Activated naive CD4-positive, alpha-beta T cell treated with anti-CD3 and anti-CD28 coated beads, Interleukin-2, amount 10 ng/mL, durations not matched to agents 7 days and 5 days (primary cell): ENCODE results near the gene SMIM10L2A.

Experiments used
- CTCF ChIA-PET: fragments of 350-600 bp; sonication (Branson Sonifier 250); formaldehyde crosslinking; loops from one replicate; lab custom pipeline; 2021; ENCODE audit warnings: antibody characterized with exemption; lab: Charles Lee
- DNase-seq: peaks from one replicate; pipeline ENCODE4 v3.0.0-alpha.2; 2020
- H3K27ac Mint-ChIP-seq: one replicate; pipeline ENCODE4 v1.8.0; 2021; ENCODE audit warnings: mild to moderate bottlenecking, moderate library complexity, mixed read lengths
- H3K27me3 Mint-ChIP-seq: one replicate; pipeline ENCODE4 v1.8.0; 2021; ENCODE audit warnings: mild to moderate bottlenecking, mixed read lengths
- H3K36me3 Mint-ChIP-seq: one replicate; pipeline ENCODE4 v1.8.0; 2021; ENCODE audit warnings: mixed read lengths
- H3K4me1 Mint-ChIP-seq: one replicate; pipeline ENCODE4 v1.8.0; 2021; ENCODE audit warnings: mixed read lengths
- H3K4me3 Mint-ChIP-seq: one replicate; pipeline ENCODE4 v1.8.0; 2021; ENCODE audit warnings: mild to moderate bottlenecking, moderate library complexity, mixed read lengths
- H3K9me3 Mint-ChIP-seq: one replicate; pipeline ENCODE4 v1.8.0; 2021; ENCODE audit warnings: mixed read lengths

The SMIM10L2A gene

DNA sequence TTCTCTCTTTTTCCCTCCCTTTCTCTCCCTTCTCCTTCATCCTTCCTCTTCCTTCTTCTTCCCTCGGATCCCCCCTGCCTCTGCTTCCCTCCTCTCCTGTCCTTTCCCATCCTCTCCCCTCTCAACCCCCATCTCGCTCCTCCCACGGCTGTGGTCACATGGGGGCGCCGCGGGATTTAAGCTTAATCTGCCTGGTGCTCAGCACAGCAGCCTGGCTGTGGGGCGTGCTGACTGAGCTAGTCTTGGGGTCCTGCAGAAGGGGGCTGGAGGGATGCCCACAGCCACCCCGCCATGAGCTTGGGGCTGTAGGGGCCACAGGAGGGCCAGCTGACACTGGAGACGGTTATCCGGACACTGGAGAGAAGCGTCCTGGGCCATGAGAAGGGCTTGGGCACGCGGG is 10.7 kb downstream of the SMIM10L2A start:
- no peak for DNase-seq
- CTCF ChIA-PET = no interaction called here
- H3K9me3 Mint-ChIP-seq = peaks cover 13% of the 10 kb centered on the region
- H3K4me1 Mint-ChIP-seq = peaks cover 6% of the 10 kb centered on the region
- peaks cover 15% of the 10 kb centered on the region for H3K27me3 Mint-ChIP-seq
- H3K36me3 Mint-ChIP-seq = peaks cover 5% of the 10 kb centered on the region
- no peak overlapping the region for H3K4me3 Mint-ChIP-seq
- no peak overlapping the region for H3K27ac Mint-ChIP-seq

DNA sequence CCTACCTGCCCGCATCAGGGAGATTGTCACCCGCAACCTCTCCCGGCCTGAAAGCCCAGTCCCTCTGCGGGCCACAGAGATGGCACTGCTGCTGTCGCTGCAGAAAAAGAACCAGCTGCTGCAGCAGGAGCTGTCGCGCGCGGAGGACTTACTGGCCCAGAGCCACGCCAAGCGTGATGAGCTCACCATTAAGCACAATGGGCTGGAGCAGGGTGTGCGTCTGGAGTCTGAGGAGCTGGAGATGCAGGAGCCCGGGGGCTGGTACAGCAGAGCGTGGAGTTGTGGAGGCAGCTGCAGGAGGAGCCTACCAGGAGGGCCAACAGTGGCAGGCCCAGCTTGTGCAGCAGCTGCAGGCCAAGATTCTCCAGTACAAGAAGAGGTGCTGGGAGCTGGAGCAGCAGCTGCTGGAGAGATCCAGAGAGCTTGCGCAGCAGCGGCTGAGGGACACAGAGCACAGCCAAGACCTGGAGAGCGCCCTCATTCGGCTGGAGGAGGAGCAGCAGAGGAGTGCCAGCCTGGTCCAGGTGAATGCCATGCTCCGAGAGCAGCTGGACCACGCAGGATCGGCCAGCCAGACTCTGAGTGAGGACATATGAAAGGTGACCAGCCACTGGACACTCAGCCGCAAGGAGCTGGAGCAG is 11.3 kb downstream of the SMIM10L2A start:
- no peak for DNase-seq
- Mint-ChIP-seq H3K27me3 (peaks cover 18% of the 10 kb centered on the region), H3K4me1 (peaks cover 6% of the 10 kb centered on the region), H3K36me3 (peaks cover 5% of the 10 kb centered on the region), H3K9me3 (peaks cover 13% of the 10 kb centered on the region), H3K27ac (no peak overlapping the region), H3K4me3 (no peak overlapping the region)
- CTCF ChIA-PET = no interaction called here

DNA sequence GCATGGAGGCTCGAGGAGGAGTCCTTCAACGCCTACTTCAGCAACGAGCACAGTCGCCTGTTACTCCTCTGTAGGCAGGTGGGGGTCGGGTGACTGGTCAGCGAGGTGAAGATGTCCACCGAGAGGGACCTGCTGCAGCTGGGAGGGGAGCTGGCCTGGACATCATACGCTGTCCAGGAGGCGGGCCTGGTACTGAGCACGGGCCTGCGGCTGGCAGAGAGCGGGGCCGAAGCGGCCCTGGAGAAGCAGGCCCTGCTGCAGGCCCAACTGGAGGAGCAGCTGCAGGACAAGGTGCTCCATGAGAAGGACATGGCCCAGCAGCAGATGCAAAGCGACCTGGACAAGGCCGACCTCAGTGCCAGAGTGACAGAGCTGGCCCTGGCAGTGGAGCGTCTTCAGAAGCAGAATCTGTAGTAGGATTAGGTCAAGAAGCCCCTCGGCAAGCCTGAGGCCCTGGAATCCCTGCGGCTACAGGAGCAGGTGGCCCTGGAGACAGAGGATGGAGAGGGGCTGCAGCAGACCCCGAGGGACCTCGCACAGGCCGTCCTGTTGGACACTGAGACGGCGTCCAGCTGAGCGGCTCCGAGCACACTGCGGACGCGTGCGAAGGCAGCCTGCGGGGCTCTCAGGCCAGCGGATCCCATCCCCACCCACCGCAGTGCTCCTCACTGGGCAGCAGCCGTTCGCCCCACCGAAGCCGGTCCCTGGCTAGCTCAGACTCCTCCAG is 11.9 kb downstream of the SMIM10L2A start:
- no peak for DNase-seq
- peaks cover 6% of the 10 kb centered on the region for H3K4me1 Mint-ChIP-seq
- CTCF ChIA-PET = no interaction called here
- peaks cover 16% of the 10 kb centered on the region for H3K27me3 Mint-ChIP-seq
- no peak overlapping the region for H3K4me3 Mint-ChIP-seq
- H3K9me3 Mint-ChIP-seq = peaks cover 13% of the 10 kb centered on the region
- peaks cover 5% of the 10 kb centered on the region for H3K36me3 Mint-ChIP-seq
- H3K27ac Mint-ChIP-seq = no peak overlapping the region

DNA sequence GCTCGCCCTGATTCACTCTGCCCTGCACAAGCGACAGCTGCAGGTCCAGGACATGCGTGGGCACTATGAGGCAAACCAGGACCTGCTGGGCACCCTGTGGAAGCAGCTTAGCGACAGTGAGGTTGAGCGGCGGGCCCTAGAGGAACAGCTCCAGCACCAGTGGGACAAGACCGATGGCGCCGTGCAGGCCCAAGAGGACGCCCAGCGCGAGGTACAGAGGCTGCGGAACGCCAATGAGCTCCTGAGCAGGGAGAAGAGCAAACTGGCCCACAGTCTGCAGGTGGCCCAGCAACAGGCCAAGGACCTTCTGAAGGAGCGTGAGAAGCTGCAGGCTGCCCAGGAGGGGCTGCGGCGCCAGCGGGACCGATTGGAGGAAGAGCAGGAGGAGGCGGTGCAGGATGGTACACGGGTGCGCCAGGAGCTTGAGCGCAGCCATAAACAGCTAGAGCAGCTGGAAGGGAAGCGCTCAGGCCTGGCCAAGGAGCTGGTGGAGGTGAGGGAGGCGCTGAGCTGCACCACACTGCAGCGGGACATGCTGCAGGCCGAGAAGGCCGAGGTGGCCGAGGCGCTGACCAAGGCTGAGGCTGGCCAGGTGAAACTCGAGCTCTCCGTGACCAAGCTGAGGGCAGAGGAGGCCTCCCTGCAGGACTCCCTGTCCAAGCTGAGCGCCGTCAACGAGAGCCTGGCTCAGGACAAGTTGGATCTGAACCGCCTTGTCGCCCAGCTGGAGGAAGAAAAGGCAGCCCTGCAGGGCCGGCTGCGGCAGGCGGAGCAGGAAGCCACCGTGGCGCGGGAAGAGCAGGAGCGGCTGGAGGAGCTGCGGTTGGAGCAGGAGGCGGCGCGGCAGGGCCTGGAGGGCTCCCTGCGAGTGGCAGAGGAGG is 12.8 kb downstream of the SMIM10L2A start:
- peaks cover 8% of the 10 kb centered on the region for H3K27me3 Mint-ChIP-seq
- DNase-seq = no peak
- no peak overlapping the region for H3K27ac Mint-ChIP-seq
- H3K4me1 Mint-ChIP-seq = peaks cover 6% of the 10 kb centered on the region
- peaks cover 5% of the 10 kb centered on the region for H3K36me3 Mint-ChIP-seq
- H3K9me3 Mint-ChIP-seq = peaks cover 13% of the 10 kb centered on the region
- CTCF ChIA-PET = no interaction called here
- H3K4me3 Mint-ChIP-seq = no peak overlapping the region

DNA sequence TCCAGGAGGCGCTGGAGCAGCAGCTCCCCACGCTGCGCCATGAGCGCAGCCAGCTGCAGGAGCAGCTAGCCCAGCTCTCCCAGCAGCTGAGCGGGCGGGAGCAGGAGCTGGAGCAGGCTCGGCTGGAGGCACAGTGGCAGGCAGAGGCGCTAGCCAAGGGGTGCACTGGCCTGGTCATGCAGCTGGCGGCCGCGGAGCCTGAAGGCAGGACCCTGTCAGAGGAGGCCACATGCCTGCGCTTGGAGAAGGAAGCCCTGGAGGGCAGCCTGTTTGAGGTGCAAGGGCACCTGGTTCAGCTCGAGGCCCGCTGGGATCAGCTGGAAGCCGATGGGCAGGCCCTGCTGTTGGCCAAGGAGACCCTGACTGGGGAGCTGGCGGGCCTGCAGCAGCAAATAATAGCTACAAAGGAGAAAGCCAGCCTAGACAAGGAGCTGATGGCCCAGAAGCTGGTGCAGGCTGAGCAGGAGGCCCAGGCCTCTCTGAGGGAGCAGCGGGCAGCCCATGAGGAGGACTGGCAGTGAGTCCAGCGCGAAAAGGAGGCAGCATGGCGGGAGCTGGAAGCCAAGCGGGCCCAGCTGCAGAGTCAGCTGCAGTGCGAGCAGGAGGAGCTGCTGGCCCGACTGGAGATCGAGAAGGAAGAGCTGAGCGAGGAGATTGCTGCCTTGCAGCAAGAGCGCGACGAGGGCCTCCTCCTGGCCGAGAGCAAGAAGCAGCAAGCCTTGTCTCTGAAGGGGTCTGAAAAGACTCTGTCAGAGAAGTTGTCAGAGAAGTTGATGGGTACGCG is 13.6 kb downstream of the SMIM10L2A start:
- H3K27me3 Mint-ChIP-seq = peaks cover 8% of the 10 kb centered on the region
- H3K36me3 Mint-ChIP-seq = peaks cover 5% of the 10 kb centered on the region
- H3K27ac Mint-ChIP-seq = no peak overlapping the region
- H3K4me1 Mint-ChIP-seq = peaks cover 6% of the 10 kb centered on the region
- no peak overlapping the region for H3K4me3 Mint-ChIP-seq
- CTCF ChIA-PET = no interaction called here
- peaks cover 12% of the 10 kb centered on the region for H3K9me3 Mint-ChIP-seq
- no peak for DNase-seq

DNA sequence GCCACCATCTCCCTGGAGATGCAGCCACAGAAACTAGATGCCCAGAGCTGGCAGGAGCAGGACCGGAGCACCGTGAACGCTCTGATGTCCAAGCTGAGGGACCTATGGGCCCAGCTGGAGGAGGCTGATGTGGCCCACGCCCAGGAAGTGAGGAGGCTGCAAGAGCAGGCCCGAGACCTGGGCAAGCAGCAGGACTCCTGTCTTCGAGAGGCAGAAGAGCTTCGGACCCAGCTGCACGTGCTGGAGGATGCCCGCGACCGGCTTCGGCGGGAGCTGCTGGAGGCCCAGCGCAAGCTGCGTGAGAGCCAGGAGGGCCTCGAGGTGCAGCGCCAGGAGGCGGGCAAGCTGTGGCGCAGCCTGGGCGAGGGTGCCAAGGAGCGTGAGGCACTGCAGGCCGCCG is 14.2 kb downstream of the SMIM10L2A start:
- Mint-ChIP-seq H3K27me3 (peaks cover 5% of the 10 kb centered on the region), H3K4me3 (no peak overlapping the region), H3K4me1 (peaks cover 6% of the 10 kb centered on the region), H3K9me3 (peaks cover 11% of the 10 kb centered on the region), H3K27ac (no peak overlapping the region), H3K36me3 (peaks cover 4% of the 10 kb centered on the region)
- no peak for DNase-seq
- CTCF ChIA-PET = no interaction called here

DNA sequence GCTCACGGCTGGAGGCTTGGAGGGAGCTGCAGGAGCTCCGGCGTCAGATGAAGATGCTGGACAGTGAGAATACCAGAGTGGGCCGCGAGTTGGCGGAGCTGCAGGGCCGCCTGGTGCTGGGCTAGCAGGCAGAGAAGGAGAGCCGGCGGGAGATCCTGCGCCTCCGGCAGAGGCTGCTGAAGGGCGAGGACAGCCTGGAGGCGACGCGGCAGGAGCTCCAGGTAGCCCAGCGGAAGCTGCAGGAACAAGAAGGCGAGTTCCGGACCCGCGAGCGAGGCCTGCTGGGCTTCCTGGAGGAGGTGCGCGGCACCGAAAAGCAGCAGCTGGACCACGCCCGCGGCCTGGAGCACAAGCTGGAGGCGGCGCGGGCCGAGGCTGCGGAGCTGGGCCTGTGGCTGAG is 14.7 kb downstream of the SMIM10L2A start:
- peaks cover 5% of the 10 kb centered on the region for H3K9me3 Mint-ChIP-seq
- CTCF ChIA-PET = no interaction called here
- H3K27ac Mint-ChIP-seq = no peak overlapping the region
- peaks cover 4% of the 10 kb centered on the region for H3K4me1 Mint-ChIP-seq
- no peak for DNase-seq
- no peaks in the 10 kb centered on the region for H3K36me3 Mint-ChIP-seq
- H3K27me3 Mint-ChIP-seq = peaks cover 3% of the 10 kb centered on the region
- no peak overlapping the region for H3K4me3 Mint-ChIP-seq

DNA sequence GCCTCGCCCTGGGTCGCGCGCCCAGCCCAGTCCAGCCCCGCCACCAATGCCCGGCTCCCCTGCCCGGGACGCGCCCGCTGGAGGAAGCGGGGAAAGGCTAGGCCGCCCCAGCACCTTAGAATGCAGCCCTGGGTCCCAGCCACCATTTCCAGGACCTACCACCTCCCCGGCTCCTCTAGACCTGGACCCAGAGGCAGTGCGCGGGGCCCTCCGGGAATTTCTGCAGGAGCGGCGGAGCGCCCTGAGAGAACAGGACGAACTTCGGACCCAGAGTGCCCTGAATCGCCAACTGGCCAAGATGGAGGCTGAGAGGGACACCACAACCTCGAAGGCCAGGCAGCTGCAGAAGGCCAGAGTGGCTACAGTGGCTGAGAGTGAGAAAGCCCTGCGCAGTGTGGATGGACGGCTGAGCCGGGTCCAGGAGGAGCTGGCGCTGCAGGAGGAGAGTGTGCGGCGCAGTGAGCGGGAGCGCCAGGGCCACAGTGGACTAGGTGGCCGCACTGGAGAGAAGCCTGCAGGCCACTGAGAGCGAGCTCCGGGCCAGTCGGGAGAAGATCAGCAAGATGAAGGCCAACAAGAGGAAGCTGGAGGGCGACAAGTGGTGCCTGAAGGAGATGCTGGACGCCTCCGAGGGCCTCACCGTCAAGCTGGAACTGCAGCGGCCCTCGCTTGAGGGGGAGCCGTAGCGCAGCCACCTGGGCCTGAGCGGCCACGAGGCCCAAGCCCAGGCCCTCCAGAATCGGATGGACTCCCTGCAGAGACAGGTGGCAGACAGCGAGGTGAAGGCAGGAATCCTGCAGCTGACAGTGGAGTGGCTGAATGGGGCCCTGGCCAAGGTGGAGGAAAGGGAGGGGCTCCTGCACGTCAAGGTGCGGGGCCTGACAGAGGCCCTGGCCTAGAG is 15.5 kb downstream of the SMIM10L2A start:
- CTCF ChIA-PET = no interaction called here
- no peak overlapping the region for H3K4me3 Mint-ChIP-seq
- peaks cover 3% of the 10 kb centered on the region for H3K27me3 Mint-ChIP-seq
- no peaks in the 10 kb centered on the region for H3K36me3 Mint-ChIP-seq
- no peaks in the 10 kb centered on the region for H3K4me1 Mint-ChIP-seq
- no peak for DNase-seq
- no peak overlapping the region for H3K27ac Mint-ChIP-seq
- no peaks in the 10 kb centered on the region for H3K9me3 Mint-ChIP-seq

DNA sequence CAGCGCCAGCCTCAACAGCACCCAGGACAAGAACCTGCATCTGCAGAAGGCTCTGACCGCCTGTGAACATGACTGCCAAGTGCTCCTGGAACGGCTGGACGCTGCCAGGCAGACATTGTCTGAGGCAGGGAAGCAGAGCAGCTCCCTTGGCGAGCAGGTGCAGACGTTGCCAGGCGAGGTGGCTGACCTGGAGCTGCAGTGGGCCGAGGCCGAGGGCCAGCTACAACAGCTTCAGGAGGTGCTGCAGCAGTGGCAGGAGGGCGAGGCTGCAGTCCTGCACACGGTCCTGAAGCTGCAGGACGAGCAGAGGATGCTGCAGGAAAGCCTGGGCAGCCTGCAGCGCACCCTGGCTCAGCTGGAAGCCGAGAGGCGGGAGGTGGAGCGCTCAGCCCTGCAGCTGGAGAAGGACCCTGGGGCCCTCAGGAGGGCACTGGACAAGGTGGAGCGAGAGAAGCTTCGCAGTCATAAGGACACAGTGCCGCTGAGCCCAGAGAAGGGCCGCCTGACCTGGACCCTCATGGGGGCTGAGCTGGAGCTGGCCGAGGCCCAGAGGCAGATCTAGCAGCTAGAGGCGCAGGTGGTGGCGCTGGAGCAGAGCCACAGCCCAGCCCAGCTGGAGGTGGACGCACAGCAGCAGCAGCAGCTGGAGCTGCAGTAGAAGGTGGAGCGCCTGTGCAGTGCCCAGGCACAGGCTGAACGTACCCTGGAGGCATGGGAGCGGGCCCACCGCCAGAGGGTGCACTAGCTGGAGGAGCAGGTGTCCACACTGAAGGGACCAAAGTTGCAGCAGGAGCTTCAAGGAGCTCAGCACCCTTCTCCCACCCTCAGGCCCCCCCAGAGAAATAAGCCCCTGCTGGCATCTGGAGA is 16.4 kb downstream of the SMIM10L2A start:
- Mint-ChIP-seq H3K4me1 (no peaks in the 10 kb centered on the region), H3K9me3 (no peaks in the 10 kb centered on the region), H3K36me3 (no peaks in the 10 kb centered on the region), H3K4me3 (no peak overlapping the region), H3K27me3 (peaks cover 3% of the 10 kb centered on the region), H3K27ac (no peak overlapping the region)
- DNase-seq = no peak
- CTCF ChIA-PET = no interaction called here

DNA sequence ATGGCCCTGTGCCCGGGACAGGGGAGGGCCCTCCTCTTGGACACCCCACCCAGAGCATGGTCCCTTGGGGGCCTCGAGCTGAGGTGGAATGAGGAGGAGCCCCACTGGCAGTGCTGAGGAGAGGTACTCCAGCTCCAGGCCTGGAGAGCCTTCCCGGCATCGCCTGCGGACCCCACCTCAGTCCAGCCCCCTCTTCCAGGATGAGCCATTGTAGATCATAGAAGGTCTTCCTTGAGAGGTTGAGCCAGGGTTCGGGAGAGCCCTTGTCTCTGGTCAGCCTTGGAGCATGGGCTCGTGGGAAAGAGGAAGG is 16.9 kb downstream of the SMIM10L2A start:
- no peak overlapping the region for H3K4me3 Mint-ChIP-seq
- H3K27ac Mint-ChIP-seq = no peak overlapping the region
- CTCF ChIA-PET = no interaction called here
- H3K9me3 Mint-ChIP-seq = no peaks in the 10 kb centered on the region
- no peaks in the 10 kb centered on the region for H3K36me3 Mint-ChIP-seq
- DNase-seq = no peak
- H3K27me3 Mint-ChIP-seq = peaks cover 3% of the 10 kb centered on the region
- H3K4me1 Mint-ChIP-seq = no peaks in the 10 kb centered on the region

DNA sequence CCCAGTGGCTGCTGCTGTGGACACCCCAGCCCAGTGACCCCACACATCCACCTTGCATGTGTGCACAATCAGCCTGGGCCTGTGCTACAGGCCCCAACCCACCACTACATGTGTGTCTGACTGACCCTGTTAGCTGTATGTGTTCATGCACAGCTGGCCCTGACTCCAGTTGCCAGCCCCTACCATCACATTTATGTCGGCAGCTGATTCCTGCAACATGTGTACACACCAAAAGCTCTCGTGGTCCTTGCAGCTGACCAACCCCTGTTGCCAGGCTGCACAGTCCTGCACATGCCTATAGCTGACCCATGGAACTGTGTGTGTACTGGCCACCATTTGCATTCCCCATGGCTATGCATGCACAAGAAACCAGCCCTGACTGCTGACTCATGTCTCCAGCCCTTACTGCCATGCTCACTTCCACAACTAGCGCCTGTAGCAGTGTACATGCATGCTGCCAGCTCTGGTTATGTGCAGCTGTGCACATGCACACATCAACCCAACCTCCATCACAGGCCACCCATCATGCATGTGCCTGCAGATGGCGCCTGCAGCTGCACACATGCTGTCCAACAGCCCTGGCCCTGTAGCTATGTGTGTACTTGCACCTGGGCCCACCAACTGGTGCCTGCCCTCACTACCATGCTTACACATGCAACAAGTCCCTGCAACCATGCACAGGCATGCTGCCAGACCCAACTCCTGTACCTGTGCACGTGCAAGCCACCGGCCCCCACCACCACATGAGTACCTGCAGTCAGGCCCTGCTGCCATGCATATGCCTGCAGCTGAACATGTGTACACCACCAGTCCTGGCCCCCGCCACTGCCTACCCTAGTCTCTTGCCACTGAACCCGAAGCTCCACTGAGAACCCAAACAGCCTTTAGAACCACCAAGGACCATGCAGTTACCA is 28.1 kb downstream of the SMIM10L2A start:
- Mint-ChIP-seq H3K36me3 (no peaks in the 10 kb centered on the region), H3K27me3 (peaks cover 3% of the 10 kb centered on the region), H3K27ac (no peak overlapping the region), H3K4me3 (no peak overlapping the region), H3K4me1 (no peaks in the 10 kb centered on the region), H3K9me3 (no peaks in the 10 kb centered on the region)
- CTCF ChIA-PET = no interaction called here
- no peak for DNase-seq

DNA sequence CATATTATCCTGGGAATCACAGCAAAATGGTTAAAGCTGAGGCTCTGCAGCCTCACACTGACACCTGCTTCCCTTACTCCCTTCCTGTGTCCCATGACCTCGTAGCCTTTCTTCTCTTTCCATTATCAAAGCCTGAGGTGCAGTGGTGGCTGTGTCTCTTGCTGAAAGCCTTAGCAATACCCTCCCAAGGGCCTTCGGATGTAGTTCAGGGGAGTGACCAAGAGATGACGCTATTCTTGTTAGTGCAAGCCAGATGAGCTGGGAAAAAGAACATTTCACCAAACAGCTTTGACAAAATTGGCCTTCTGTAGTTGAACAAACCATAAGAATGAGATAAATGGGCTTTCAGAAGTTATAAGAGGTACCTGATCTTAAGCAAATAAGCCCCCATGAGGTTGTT is 31.6 kb downstream of the SMIM10L2A start:
- H3K36me3 Mint-ChIP-seq = no peaks in the 10 kb centered on the region
- DNase-seq = no peak
- H3K4me1 Mint-ChIP-seq = no peaks in the 10 kb centered on the region
- H3K9me3 Mint-ChIP-seq = no peaks in the 10 kb centered on the region
- peaks cover 3% of the 10 kb centered on the region for H3K27me3 Mint-ChIP-seq
- CTCF ChIA-PET = no interaction called here
- H3K4me3 Mint-ChIP-seq = no peak overlapping the region
- H3K27ac Mint-ChIP-seq = no peak overlapping the region
